ENCODE measurements around the gene TMEM116. TPM values are rescaled to one million over a fixed set of nuclear protein-coding genes. Genes with fewer than 3 reads are reported as not detected.

The TMEM116 gene
- total and polyA plus RNA-seq, 2 donors (not counting 3 experiments of a cell fraction or from before 2014, with no cell fraction given), result 1.6 to 3.9 TPM

DNA sequence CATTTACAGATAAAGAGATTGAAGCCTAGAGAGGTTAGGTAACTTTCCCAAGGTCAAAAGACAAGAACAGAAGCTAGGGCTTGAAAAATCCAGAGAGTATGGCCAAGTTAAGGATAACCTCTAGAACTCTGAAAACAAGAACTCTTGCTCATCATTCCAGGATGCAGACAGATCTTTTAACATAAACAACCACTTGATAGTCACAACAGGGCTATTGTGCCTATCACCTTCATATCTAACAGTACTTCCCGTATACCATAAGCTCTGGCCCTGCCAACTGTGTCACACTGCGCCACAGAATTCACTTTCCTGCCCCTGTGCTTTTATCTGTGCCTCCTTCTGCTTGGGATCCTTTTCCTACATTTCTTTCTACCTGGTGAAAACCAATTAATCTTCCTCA is 18.5 kb upstream of the TMEM116 start:
- no peak overlapping the region for H3K4me3 ChIP-seq (replicated peaks in 1 of 3; ENCODE audit: insufficient read depth in 1 of 3, low read depth in 1 of 3, low read length in 3 of 3)
- POLR2A ChIA-PET, result no interaction called here
- H3K79me2 ChIP-seq (ENCODE audit: control insufficient read depth, insufficient read depth, low read length), result no peaks in the 10 kb centered on the region
- no peaks in the 10 kb centered on the region for H3K9me3 ChIP-seq (replicated peaks; ENCODE audit: control insufficient read depth, insufficient read depth, low read length)
- dilution Hi-C loops (cut with MboI; ENCODE audit: extremely low pct_ligation_motif_present, low sequenced_read_pairs), result no loop called here
- no peak for FAIRE-seq
- no TSS peak for BruUV-seq (replicated peaks)
- CTCF ChIA-PET, result interaction anchor here (1.4 to 1.8 kb wide), 3 partner anchors 10 to 86 kb away, joined by 5 to 10 read pairs (median 5); no protein-coding TSS in a partner anchor
- no peak for TF ChIP-seq MYC (IDR thresholded peaks at IDR 0.05; ENCODE audit: low read depth, low read length)
- no peak for TF ChIP-seq GATA2 (IDR thresholded peaks at IDR 0.05; ENCODE audit: insufficient read depth, insufficient read length, low read depth, low read length)
- peaks cover 11 to 19% of the 10 kb centered on the region in 2 experiments for H3K36me3 ChIP-seq (ENCODE audit: control insufficient read depth in 2 of 2, extremely low read depth in 1 of 2, insufficient read depth in 2 of 2, low read length in 2 of 2)
- H3K9me1 ChIP-seq (replicated peaks; ENCODE audit: control insufficient read depth, extremely low read depth, insufficient read depth, low read length), result no peaks in the 10 kb centered on the region
- peaks cover 1% of the 10 kb centered on the region for H3K4me1 ChIP-seq (ENCODE audit: control insufficient read depth, extremely low read depth, insufficient read depth, low read length)
- no peak overlapping the region for H3K27ac ChIP-seq (ENCODE audit: insufficient read depth, low read depth, low read length)
- no peaks in the 10 kb centered on the region for H3K27me3 ChIP-seq (ENCODE audit: control insufficient read depth in 2 of 2, insufficient read depth in 2 of 2, low read length in 2 of 2)
- intact Hi-C loops (cut with micrococcal nuclease), result no loop called here
- no peaks in the 10 kb centered on the region for H4K20me1 ChIP-seq (replicated peaks; ENCODE audit: control insufficient read depth, extremely low read depth, insufficient read depth, low read length)
- DNase-seq (ENCODE audit: low read depth, low spot score), result peak; percentile 37
- no peak overlapping the region for H3K9ac ChIP-seq (replicated peaks; ENCODE audit: extremely low read depth, insufficient read depth, low read length)
- H3K4me2 ChIP-seq (ENCODE audit: insufficient read depth, low read length), result no peak overlapping the region
- H2AFZ ChIP-seq (ENCODE audit: low read depth, low read length), result no peak overlapping the region

DNA sequence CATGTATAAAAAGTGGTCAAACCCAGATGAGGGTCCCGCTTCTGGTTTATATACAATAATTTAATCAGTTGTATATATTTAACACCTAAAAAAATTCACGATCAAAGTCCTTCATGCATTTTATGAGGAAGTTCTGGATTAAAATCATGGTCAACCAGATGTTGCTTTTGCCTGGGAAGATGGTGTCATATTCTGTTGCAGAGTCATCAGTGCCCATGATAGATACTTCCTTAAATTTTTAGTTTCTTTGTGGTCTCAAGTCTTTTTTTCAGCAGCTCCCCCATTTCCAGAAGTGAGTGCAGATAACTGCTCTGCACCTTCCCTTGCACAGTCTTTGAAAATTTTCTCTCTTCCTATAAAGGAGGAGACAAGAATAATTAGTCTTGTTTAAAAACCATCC is 16.3 kb upstream of the TMEM116 start:
- intact Hi-C loops (cut with micrococcal nuclease), result no loop called here

More for the DNA sequence above, 16.3 kb upstream of the TMEM116 start:
- H3K79me2 ChIP-seq (ENCODE audit: control insufficient read depth, insufficient read depth, low read length), result no peaks in the 10 kb centered on the region
- no peak overlapping the region for H2AFZ ChIP-seq (ENCODE audit: low read depth, low read length)
- H3K9me1 ChIP-seq (replicated peaks; ENCODE audit: control insufficient read depth, extremely low read depth, insufficient read depth, low read length), result no peaks in the 10 kb centered on the region
- H4K20me1 ChIP-seq (replicated peaks; ENCODE audit: control insufficient read depth, extremely low read depth, insufficient read depth, low read length), result no peaks in the 10 kb centered on the region
- no peak overlapping the region for H3K4me3 ChIP-seq (replicated peaks in 1 of 3; ENCODE audit: insufficient read depth in 1 of 3, low read depth in 1 of 3, low read length in 3 of 3)
- dilution Hi-C loops (cut with MboI; ENCODE audit: extremely low pct_ligation_motif_present, low sequenced_read_pairs), result no loop called here
- BruUV-seq (replicated peaks), result no TSS peak
- H3K27me3 ChIP-seq (ENCODE audit: control insufficient read depth in 2 of 2, insufficient read depth in 2 of 2, low read length in 2 of 2), result no peaks in the 10 kb centered on the region
- DNase-seq (ENCODE audit: low read depth, low spot score) (no peak), FAIRE-seq (no peak)
- H3K9ac ChIP-seq (replicated peaks; ENCODE audit: extremely low read depth, insufficient read depth, low read length), result no peak overlapping the region
- H3K4me2 ChIP-seq (ENCODE audit: insufficient read depth, low read length), result no peak overlapping the region
- peaks cover 10% of the 10 kb centered on the region for H3K4me1 ChIP-seq (ENCODE audit: control insufficient read depth, extremely low read depth, insufficient read depth, low read length)
- ChIA-PET CTCF (no interaction called here), POLR2A (interaction anchor here (0.6 kb wide), 1 partner anchor 82 kb away, joined by 11 read pairs; no protein-coding TSS in a partner anchor)
- no peak for TF ChIP-seq JUN (IDR thresholded peaks at IDR 0.05; ENCODE audit: borderline replicate concordance, insufficient read depth, insufficient read length, low read depth)
- TF ChIP-seq, protein P1, sequence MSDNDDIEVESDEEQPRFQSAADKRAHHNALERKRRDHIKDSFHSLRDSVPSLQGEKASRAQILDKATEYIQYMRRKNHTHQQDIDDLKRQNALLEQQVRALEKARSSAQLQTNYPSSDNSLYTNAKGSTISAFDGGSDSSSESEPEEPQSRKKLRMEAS (IDR thresholded peaks at IDR 0.05; ENCODE audit: insufficient read depth, insufficient read length), result no peak
- no peak for TF ChIP-seq EZH2 (IDR thresholded peaks at IDR 0.05; ENCODE audit: borderline replicate concordance, low read depth, low read length, severe bottlenecking)
- no peak for TF ChIP-seq POLR2A (IDR thresholded peaks at IDR 0.05; ENCODE audit: low read depth, low read length)
- no peak overlapping the region for H3K27ac ChIP-seq (ENCODE audit: insufficient read depth, low read depth, low read length)
- H3K36me3 ChIP-seq (ENCODE audit: control insufficient read depth in 2 of 2, extremely low read depth in 1 of 2, insufficient read depth in 2 of 2, low read length in 2 of 2), result peaks cover 11 to 17% of the 10 kb centered on the region in 2 experiments
- no peaks in the 10 kb centered on the region for H3K9me3 ChIP-seq (replicated peaks; ENCODE audit: control insufficient read depth, insufficient read depth, low read length)

Data from endothelial cell of umbilical vein (primary cell).